Liver (tissue), 9 donors: Measurements from ENCODE around the gene ZNF839. TPM values are rescaled to one million over a fixed set of nuclear protein-coding genes. Genes with fewer than 3 reads are reported as not detected.

Source experiments
- DNase-seq: peaks from one replicate; pipeline ENCODE4 v3.0.0-alpha.2; 2017; ENCODE audit warnings: low spot score
- H3K27ac ChIP-seq, 2 donors: one replicate each; pipeline ENCODE4 v1.7.0; 2013; ENCODE audit warnings: inconsistent platforms in 2 of 2, low read length in 2 of 2, control low read depth in 1 of 2, low read depth in 1 of 2, mild to moderate bottlenecking in 1 of 2
- H3K27me3 ChIP-seq, 4 donors: one replicate each; pipeline versions ENCODE4 v1.6.1 to v1.7.0; 2013; ENCODE audit warnings: low read length in 3 of 4, inconsistent platforms in 1 of 4, mild to moderate bottlenecking in 1 of 4, moderate library complexity in 1 of 4; ENCODE audit not compliant: control insufficient read depth in 4 of 4, insufficient read depth in 4 of 4
- H3K36me3 ChIP-seq, 4 donors: one replicate each; pipeline versions ENCODE4 v1.6.1 to v1.7.0; 2013; ENCODE audit warnings: low read length in 3 of 4, mild to moderate bottlenecking in 3 of 4, low read depth in 1 of 4, moderate library complexity in 1 of 4; ENCODE audit not compliant: control insufficient read depth in 4 of 4, insufficient read depth in 3 of 4
- H3K4me1 ChIP-seq, 4 donors: one replicate each; pipeline versions ENCODE4 v1.6.1 to v1.7.0; 2013; ENCODE audit warnings: low read length in 3 of 4, mild to moderate bottlenecking in 3 of 4, moderate library complexity in 1 of 4; ENCODE audit not compliant: control insufficient read depth in 4 of 4, insufficient read depth in 4 of 4
- H3K4me3 ChIP-seq, 3 donors: one replicate each; pipeline versions ENCODE4 v1.6.1 to v1.7.0; 2013; ENCODE audit warnings: low read length in 3 of 3, control low read depth in 1 of 3, low read depth in 1 of 3, mild to moderate bottlenecking in 1 of 3
- H3K9ac ChIP-seq, 2 donors: one replicate each; pipeline ENCODE4 v1.7.0; 2013; ENCODE audit warnings: low read length in 2 of 2, mild to moderate bottlenecking in 2 of 2, moderate library complexity in 2 of 2, control low read depth in 1 of 2, low read depth in 1 of 2
- H3K9me3 ChIP-seq, 4 donors: one replicate each; pipeline versions ENCODE4 v1.6.1 to v1.7.0; 2013; ENCODE audit warnings: low read length in 3 of 4; ENCODE audit not compliant: control insufficient read depth in 4 of 4
- EGR1 ChIP-seq, 2 donors: IDR thresholded peaks; 2 replicates each; pipeline ENCODE4 v1.6.1; 2016 to 2018; ENCODE audit warnings: antibody characterized with exemption in 2 of 2, low read depth in 2 of 2
- TAF1 ChIP-seq: conservative IDR thresholded peaks from 2 replicates; pipeline ENCODE4 v1.6.1; 2016; ENCODE audit warnings: antibody characterized with exemption, mild to moderate bottlenecking
- WGBS: extraction: QIAGEN DNeasy Blood & Tissue Kit; methylation state at CpG from one replicate; pipeline ENCODE4 v1.1.7; 2013; 5-methylcytosine and 5-hydroxymethylcytosine counted together
- polyA plus RNA-seq, 2 donors: library from polyadenylated mRNA; stranded (reverse) in 1 of 2; unstranded in 1 of 2; fragments of 200-250 nt in 1 of 2; fragments of >200 nt in 1 of 2; fragmentation: Nextera tagmentation in 1 of 2; extraction: Ambion mirVana in 1 of 2; gene quantifications; one replicate each; pipeline versions ENCODE4 v1.2.1 to v1.2.3, GENCODE V29; 2013 to 2015
- total RNA-seq, 2 donors: library from RNA; depleted of rRNA; stranded (reverse); fragments of >200 nt; gene quantifications; one replicate each; pipeline ENCODE4 v1.2.3, GENCODE V29; 2014
- donor health status: healthy.
- donor health status: healthy.
- donor health status: healthy.
- donor health status: healthy.
- donor health status: healthy.

Gene ZNF839
- total and polyA plus RNA-seq, 4 donors = 3.1 to 5.6 (median 4.3) TPM

DNA sequence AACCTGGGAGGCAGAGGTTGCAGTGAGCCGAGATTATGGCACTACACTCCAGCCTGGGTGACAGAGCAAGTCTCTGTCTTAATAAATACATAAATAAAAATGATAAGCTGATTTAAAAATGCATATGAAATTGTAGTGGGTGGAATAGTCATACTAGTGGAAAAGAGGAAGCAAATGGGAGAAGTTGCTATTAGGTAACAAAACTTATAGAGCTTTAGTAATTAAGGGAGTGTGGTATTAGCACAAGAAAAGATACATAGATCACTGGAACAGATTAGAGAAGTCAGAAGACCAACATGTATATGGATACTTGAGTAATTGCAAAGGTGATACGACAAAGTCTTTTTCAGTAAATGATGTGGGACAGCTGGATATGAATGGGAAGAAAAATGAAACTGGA is 69.7 kb downstream of the ZNF839 start (continued):
- TF ChIP-seq TAF1 = no peak

DNA sequence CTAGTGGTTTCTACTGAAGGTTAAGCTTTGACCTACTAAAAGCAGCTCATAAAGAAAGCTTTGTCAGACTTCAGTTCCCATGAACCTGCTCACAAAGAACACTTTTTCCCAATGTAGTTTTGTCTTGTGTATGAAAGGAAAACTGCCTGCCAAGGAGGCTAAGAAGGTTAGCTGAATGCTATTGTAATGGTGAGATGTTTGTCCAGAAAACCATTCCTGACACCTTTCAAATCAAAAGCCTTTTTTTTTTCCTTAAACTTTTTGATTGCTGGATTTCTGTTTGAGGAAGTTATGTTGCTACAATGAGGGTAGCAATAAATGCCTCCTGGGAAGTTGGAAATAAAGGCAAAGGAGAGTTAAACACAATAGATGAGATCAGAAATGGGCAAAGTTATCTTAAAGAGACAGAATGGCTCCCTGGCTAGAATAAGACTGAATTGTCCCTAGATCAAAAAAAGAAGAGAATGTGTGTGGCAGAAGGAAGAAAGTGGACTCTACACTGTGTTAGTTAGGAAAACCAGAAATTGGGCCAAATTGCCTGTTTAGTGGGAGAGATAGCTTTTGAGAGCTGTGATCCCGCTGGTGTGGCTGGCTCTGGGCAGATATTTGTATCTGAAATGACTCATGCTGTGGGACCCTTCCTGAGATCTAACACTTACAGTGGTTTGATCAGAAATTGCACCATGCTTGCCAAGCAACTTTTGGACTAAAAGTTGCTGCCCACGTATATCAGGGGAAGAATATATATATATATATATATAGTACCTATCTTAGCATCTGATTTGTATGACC is 70.7 kb downstream of the ZNF839 start:
- no peak for DNase-seq
- no peak overlapping the region for H3K27ac ChIP-seq
- no peaks in the 10 kb centered on the region for H3K27me3 ChIP-seq
- TF ChIP-seq EGR1 (IDR thresholded peaks at IDR 0.05; ENCODE audit: low read depth in 2 of 2) = no peak
- H3K4me3 ChIP-seq = no peak overlapping the region
- no peaks in the 10 kb centered on the region for H3K9me3 ChIP-seq
- no peaks in the 10 kb centered on the region for H3K4me1 ChIP-seq
- no peak overlapping the region for H3K9ac ChIP-seq
- H3K36me3 ChIP-seq = peaks cover 0 to 2% (median 0%) of the 10 kb centered on the region in 4 donors
- WGBS = 79% methylated on average over 2 of the region's 2 CpGs

Other genes starting within 250 kb of the ZNF839 start
- 100 to 1,000 TPM; 327 to 386 TPM for gene HSP90AA1, start 232.7 kb upstream of the ZNF839 start, total RNA-seq
- gene HSP90AA1, start 232.7 kb upstream of the ZNF839 start, polyA plus RNA-seq = 100 to 1,000 TPM; 174 to 248 TPM
- gene WDR20, start 179.8 kb upstream of the ZNF839 start, total RNA-seq = 10 to 100 TPM; 15.3 to 18.5 TPM
- 1 to 10 TPM; 6.5 to 6.8 TPM for gene WDR20, start 179.8 kb upstream of the ZNF839 start, polyA plus RNA-seq
- 1 to 10 TPM; 2.4 to 6.4 TPM for gene MOK, start 14.6 kb upstream of the ZNF839 start, total RNA-seq
- gene MOK, start 14.6 kb upstream of the ZNF839 start, polyA plus RNA-seq = 1 to 10 TPM; 2.8 to 2.9 TPM
- gene CINP, start 43.1 kb downstream of the ZNF839 start, total RNA-seq = 10 to 100 TPM; 25.1 to 30.1 TPM
- gene CINP, start 43.1 kb downstream of the ZNF839 start, polyA plus RNA-seq = 10 to 100 TPM; 30.3 to 34.6 TPM
- gene TECPR2, start 43.2 kb downstream of the ZNF839 start, total RNA-seq = 10 to 100 TPM in 1 of 2 donors, 1 to 10 TPM in 1; 6.3 to 12.6 TPM
- 1 to 10 TPM; 2.0 to 4.1 TPM for gene TECPR2, start 43.2 kb downstream of the ZNF839 start, polyA plus RNA-seq
- 10 to 100 TPM; 11.5 to 67.5 TPM for gene ANKRD9, start 190.0 kb downstream of the ZNF839 start, total RNA-seq
- 1 to 10 TPM; 1.5 to 3.6 TPM for gene ANKRD9, start 190.0 kb downstream of the ZNF839 start, polyA plus RNA-seq